CD14-positive monocyte (primary cell): Measurements from ENCODE around the gene E2F2. TPM values are rescaled to one million over a fixed set of nuclear protein-coding genes. Genes with fewer than 3 reads are reported as not detected.

Experiments used
- DNase-seq, 3 donors: peaks; one replicate each; pipeline ENCODE4 v3.0.0-alpha.2; 2011 to 2022
- H2AFZ ChIP-seq: 2 replicates; pipeline ENCODE4 v1.6.0; 2012; ENCODE audit warnings: mild to moderate bottlenecking, low read depth, low read length, inconsistent platforms; ENCODE audit not compliant: insufficient read depth, poor library complexity, severe bottlenecking
- H3K27ac ChIP-seq, 2 donors: 1 replicate in 1 of 2; 2 replicates in 1 of 2; pipeline ENCODE4 v1.5.1; 2012 to 2013; ENCODE audit warnings: low read length in 2 of 2, control low read depth in 1 of 2, inconsistent platforms in 1 of 2, low read depth in 1 of 2, mild to moderate bottlenecking in 1 of 2
- H3K27me3 ChIP-seq, 2 donors: one replicate each; pipeline versions ENCODE4 v1.6.0 to v1.6.1; 2011 to 2013; ENCODE audit warnings: low read length in 2 of 2; ENCODE audit not compliant: control insufficient read depth in 2 of 2, insufficient read depth in 2 of 2
- H3K36me3 ChIP-seq, 2 donors: replicated peaks in 1 of 2; 1 replicate in 1 of 2; 2 replicates in 1 of 2; pipeline versions ENCODE4 v1.5.1 to v1.6.1; 2012 to 2013; ENCODE audit warnings: low read length in 2 of 2, control low read depth in 1 of 2, inconsistent platforms in 1 of 2, mild to moderate bottlenecking in 1 of 2; ENCODE audit not compliant: insufficient read depth in 2 of 2, control insufficient read depth in 1 of 2
- H3K4me1 ChIP-seq, 2 donors: 1 replicate in 1 of 2; 2 replicates in 1 of 2; pipeline versions ENCODE4 v1.5.1 to v1.6.1; 2012 to 2013; ENCODE audit warnings: low read length in 2 of 2, control low read depth in 1 of 2, inconsistent platforms in 1 of 2, mild to moderate bottlenecking in 1 of 2, moderate library complexity in 1 of 2; ENCODE audit not compliant: insufficient read depth in 2 of 2, control insufficient read depth in 1 of 2
- H3K4me2 ChIP-seq: replicated peaks from 2 replicates; pipeline ENCODE3; 2012; ENCODE audit warnings: low read length, moderate library complexity, mild to moderate bottlenecking; ENCODE audit not compliant: poor library complexity, severe bottlenecking; ENCODE audit errors: extremely low read depth
- H3K4me3 ChIP-seq, 3 experiments: fragments of 200-600 bp in 1 of 3; sonication (generic) in 1 of 3; replicated peaks in 1 of 3; 1 replicate in 2 of 3; 2 replicates in 1 of 3; pipeline ENCODE4 v1.5.1; 2011 to 2013; ENCODE audit warnings: low read length in 3 of 3, mild to moderate bottlenecking in 3 of 3, control low read depth in 2 of 3, low read depth in 2 of 3, inconsistent platforms in 1 of 3, moderate library complexity in 1 of 3
- H3K79me2 ChIP-seq: 2 replicates; pipeline ENCODE4 v1.6.0; 2012; ENCODE audit warnings: mild to moderate bottlenecking, control low read depth, inconsistent platforms, low read length, moderate library complexity; ENCODE audit not compliant: insufficient read depth
- H3K9ac ChIP-seq: 2 replicates; pipeline ENCODE4 v1.6.0; 2017; ENCODE audit warnings: low read length, mild to moderate bottlenecking; ENCODE audit not compliant: insufficient read depth, poor library complexity, severe bottlenecking
- H3K9me3 ChIP-seq, 2 donors: replicated peaks in 1 of 2; 1 replicate in 1 of 2; 2 replicates in 1 of 2; pipeline versions ENCODE4 v1.5.1 to v1.6.1; 2012 to 2013; ENCODE audit warnings: low read length in 2 of 2, control low read depth in 1 of 2; ENCODE audit not compliant: control insufficient read depth in 1 of 2, insufficient read depth in 1 of 2
- H4K20me1 ChIP-seq: 2 replicates; pipeline ENCODE4 v1.6.0; 2012; ENCODE audit warnings: mild to moderate bottlenecking, low read length, control low read depth, moderate library complexity; ENCODE audit not compliant: insufficient read depth
- H3K27ac Mint-ChIP-seq, 7 donors: one replicate each; pipeline ENCODE4 v1.8.0; 2020; ENCODE audit warnings: mild to moderate bottlenecking in 7 of 7, mixed read lengths in 7 of 7, moderate library complexity in 6 of 7, inconsistent platforms in 2 of 7
- H3K27me3 Mint-ChIP-seq, 3 donors: one replicate each; pipeline ENCODE4 v1.8.0; 2021 to 2022; ENCODE audit warnings: low read depth in 3 of 3, mild to moderate bottlenecking in 3 of 3, mixed read lengths in 3 of 3, moderate library complexity in 3 of 3, inconsistent platforms in 1 of 3
- H3K36me3 Mint-ChIP-seq, 2 donors: one replicate each; pipeline ENCODE4 v1.8.0; 2020; ENCODE audit warnings: mixed read lengths in 2 of 2, inconsistent platforms in 1 of 2, mild to moderate bottlenecking in 1 of 2
- H3K4me1 Mint-ChIP-seq: one replicate; pipeline ENCODE4 v1.8.0; 2020; ENCODE audit warnings: mild to moderate bottlenecking, mixed read lengths
- H3K4me3 Mint-ChIP-seq, 2 donors: one replicate each; pipeline ENCODE4 v1.8.0; 2020; ENCODE audit warnings: mild to moderate bottlenecking in 2 of 2, mixed read lengths in 2 of 2, moderate library complexity in 1 of 2
- H3K9me3 Mint-ChIP-seq, 7 donors: one replicate each; pipeline ENCODE4 v1.8.0; 2020 to 2022; ENCODE audit warnings: mixed read lengths in 7 of 7, mild to moderate bottlenecking in 6 of 7, moderate library complexity in 6 of 7, inconsistent platforms in 2 of 7
- WGBS: methylation state at CpG from one replicate; pipeline ENCODE4 v1.1.5; 2013; ENCODE audit warnings: missing lambda C conversion rate; ENCODE audit not compliant: insufficient coverage; 5-methylcytosine and 5-hydroxymethylcytosine counted together
- intact Hi-C, 2 donors: fragments of 100-400 bp; cut with micrococcal nuclease; formaldehyde crosslinking; loops; one replicate each; pipeline versions ENCODE4 v1.15.0 to v1.15.1; 2023
- polyA plus RNA-seq, 3 donors: library from polyadenylated mRNA; depleted of rRNA in 1 of 3; unstranded in 2 of 3; stranded (reverse) in 1 of 3; fragments of 300-500 nt in 2 of 3; fragments of >200 nt in 1 of 3; fragmentation: Illumina TruSeq in 2 of 3; gene quantifications; 1 replicate in 2 of 3; 2 replicates in 1 of 3; pipeline ENCODE4 v1.2.3, GENCODE V29; 2012 to 2021
- TF ChIP-seq, protein P1 (sequence below): fragments of 200-600 bp; IDR thresholded peaks from one replicate; pipeline ENCODE4 v1.8.0; 2022; ENCODE audit warnings: antibody characterized with exemption, mild to moderate bottlenecking

Gene E2F2
- polyA plus RNA-seq, 3 donors = 0.24 to 4.7 (median 1.8) TPM

DNA sequence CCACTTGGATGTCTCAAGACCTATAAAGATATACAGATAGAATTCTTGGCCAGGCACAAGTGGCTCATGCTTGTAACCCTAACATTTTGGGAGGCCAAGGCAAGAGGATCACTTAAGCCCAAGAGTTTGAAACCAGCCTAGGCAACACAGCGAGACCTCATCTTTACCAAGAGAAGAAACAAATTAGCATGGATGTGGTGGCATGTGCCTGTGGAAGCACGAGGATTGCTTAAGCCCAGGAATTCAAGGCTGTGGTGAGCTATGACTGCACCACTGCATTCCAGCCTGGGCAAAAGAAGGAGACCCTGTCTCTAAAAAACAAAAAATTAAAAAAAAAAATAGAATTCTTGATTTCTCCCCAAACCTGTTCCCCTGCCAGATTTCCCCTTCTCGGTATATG, 55.4 kb downstream of the E2F2 start:
- Mint-ChIP-seq H3K36me3 (no peaks in the 10 kb centered on the region), H3K4me1 (no peaks in the 10 kb centered on the region), H3K4me3 (no peak overlapping the region), H3K27ac (no peak overlapping the region), H3K9me3 (no peaks in the 10 kb centered on the region), H3K27me3 (peaks cover 13 to 17% (median 14%) of the 10 kb centered on the region in 3 donors)
- no peaks in the 10 kb centered on the region for H3K79me2 ChIP-seq
- H3K9ac ChIP-seq = no peak overlapping the region
- H3K9me3 ChIP-seq = no peaks in the 10 kb centered on the region
- TF ChIP-seq, protein P1, sequence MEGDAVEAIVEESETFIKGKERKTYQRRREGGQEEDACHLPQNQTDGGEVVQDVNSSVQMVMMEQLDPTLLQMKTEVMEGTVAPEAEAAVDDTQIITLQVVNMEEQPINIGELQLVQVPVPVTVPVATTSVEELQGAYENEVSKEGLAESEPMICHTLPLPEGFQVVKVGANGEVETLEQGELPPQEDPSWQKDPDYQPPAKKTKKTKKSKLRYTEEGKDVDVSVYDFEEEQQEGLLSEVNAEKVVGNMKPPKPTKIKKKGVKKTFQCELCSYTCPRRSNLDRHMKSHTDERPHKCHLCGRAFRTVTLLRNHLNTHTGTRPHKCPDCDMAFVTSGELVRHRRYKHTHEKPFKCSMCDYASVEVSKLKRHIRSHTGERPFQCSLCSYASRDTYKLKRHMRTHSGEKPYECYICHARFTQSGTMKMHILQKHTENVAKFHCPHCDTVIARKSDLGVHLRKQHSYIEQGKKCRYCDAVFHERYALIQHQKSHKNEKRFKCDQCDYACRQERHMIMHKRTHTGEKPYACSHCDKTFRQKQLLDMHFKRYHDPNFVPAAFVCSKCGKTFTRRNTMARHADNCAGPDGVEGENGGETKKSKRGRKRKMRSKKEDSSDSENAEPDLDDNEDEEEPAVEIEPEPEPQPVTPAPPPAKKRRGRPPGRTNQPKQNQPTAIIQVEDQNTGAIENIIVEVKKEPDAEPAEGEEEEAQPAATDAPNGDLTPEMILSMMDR = no peak
- H2AFZ ChIP-seq = no peak overlapping the region
- H3K36me3 ChIP-seq = no peaks in the 10 kb centered on the region
- WGBS = 83% methylated on average over 1 of the region's 3 CpGs
- no peak overlapping the region for H3K27ac ChIP-seq
- no peak for DNase-seq
- no peaks in the 10 kb centered on the region for H4K20me1 ChIP-seq
- no peaks in the 10 kb centered on the region for H3K4me1 ChIP-seq
- H3K4me2 ChIP-seq = no peak overlapping the region
- peaks cover under 1 to 6% of the 10 kb centered on the region in 2 donors for H3K27me3 ChIP-seq
- H3K4me3 ChIP-seq = no peak overlapping the region
- intact Hi-C loops = no loop called here

DNA sequence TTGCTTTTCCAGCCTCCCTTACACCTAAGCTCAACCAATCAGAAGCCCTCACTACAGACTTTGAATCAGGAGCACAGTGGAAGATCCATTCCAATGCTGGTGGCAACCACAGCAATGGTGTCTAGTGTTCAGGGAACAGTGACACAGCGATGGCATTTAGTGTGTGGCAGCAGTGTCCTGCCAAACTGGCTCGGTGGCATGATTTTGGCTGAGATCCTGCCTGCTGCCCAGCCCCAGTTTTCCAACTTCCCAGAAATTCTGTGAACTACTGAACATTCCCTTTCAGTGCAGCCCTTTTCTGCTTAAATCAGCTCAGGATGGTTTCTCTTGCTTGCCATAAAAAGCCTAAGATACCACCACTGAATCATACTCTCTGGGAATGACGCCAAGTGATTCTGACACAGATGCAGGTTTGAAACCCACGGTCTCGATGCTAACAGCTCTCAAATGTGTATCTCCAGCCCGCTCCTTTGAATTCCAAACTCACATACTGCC, 55.9 kb downstream of the E2F2 start:
- intact Hi-C loops = no loop called here
- H3K4me2 ChIP-seq = no peak overlapping the region
- H3K79me2 ChIP-seq = no peaks in the 10 kb centered on the region
- Mint-ChIP-seq H3K36me3 (no peaks in the 10 kb centered on the region), H3K4me3 (no peak overlapping the region), H3K9me3 (peaks cover 0 to 1% (median 0%) of the 10 kb centered on the region in 7 donors), H3K27ac (no peak overlapping the region), H3K27me3 (peaks cover 9 to 13% (median 10%) of the 10 kb centered on the region in 3 donors), H3K4me1 (no peaks in the 10 kb centered on the region)
- H3K27me3 ChIP-seq = peaks cover 0 to 3% of the 10 kb centered on the region in 2 donors
- H3K4me3 ChIP-seq = no peak overlapping the region
- no peaks in the 10 kb centered on the region for H4K20me1 ChIP-seq
- H3K4me1 ChIP-seq = no peaks in the 10 kb centered on the region
- no peak overlapping the region for H3K9ac ChIP-seq
- H3K27ac ChIP-seq = no peak overlapping the region
- TF ChIP-seq, protein P1 = no peak
- 69% methylated on average over 6 of the region's 6 CpGs for WGBS
- H3K9me3 ChIP-seq = no peaks in the 10 kb centered on the region
- no peak for DNase-seq
- no peak overlapping the region for H2AFZ ChIP-seq
- no peaks in the 10 kb centered on the region for H3K36me3 ChIP-seq
